GM12878 (cell line): Measurements from ENCODE around the gene KIF6. TPM values are rescaled to one million over a fixed set of nuclear protein-coding genes. Genes with fewer than 3 reads are reported as not detected.

ENCODE experiments used
- ATAC-seq: fragments of 200-7000 bp; cut with Tn5 transposase; 3 replicates; pipeline ENCODE4 v1.9.1; 2020; ENCODE audit warnings: mild to moderate bottlenecking, moderate library complexity
- BruUV-seq: library from RNA; stranded (reverse); fragments of 400-500 nt; replicated peaks from 2 replicates; lab custom pipeline; 2021; lab: Mats Ljungman, UMichigan
- CTCF ChIA-PET: fragments of 300-600 bp; sonication (Branson Sonifier 250); formaldehyde crosslinking; extraction: SDS; loops from one replicate; lab custom pipeline; 2021; ENCODE audit warnings: inconsistent platforms; lab: Yijun Ruan, JAX
- POLR2A ChIA-PET: fragments of 350-600 bp; formaldehyde crosslinking; extraction: SDS; loops from one replicate; lab custom pipeline; 2021; ENCODE audit warnings: inconsistent platforms; lab: Charles Lee
- RAD21 ChIA-PET: fragments of 300-600 bp; sonication (Branson Sonifier 250); formaldehyde crosslinking; loops from one replicate; lab custom pipeline; 2023; ENCODE audit warnings: antibody characterized with exemption; ENCODE audit not compliant: unreplicated experiment; lab: Charles Lee
- SMC1A ChIA-PET: fragments of 300-600 bp; sonication (Branson Sonifier 250); formaldehyde crosslinking; loops from one replicate; lab custom pipeline; 2023; ENCODE audit not compliant: unreplicated experiment, uncharacterized antibody; lab: Charles Lee
- DNase-seq: peaks from one replicate; pipeline ENCODE4 v3.0.0-alpha.2; 2011; ENCODE audit warnings: low read depth, low spot score
- FAIRE-seq: peaks from 3 replicates; lab custom pipeline; 2011; peaks lifted over from hg19 to GRCh38; lab: Jason Lieb, UNC
- H2AFZ ChIP-seq: 2 replicates; pipeline ENCODE4 v1.6.0; 2011; ENCODE audit warnings: low read depth, low read length, control low read depth; ENCODE audit not compliant: control insufficient read depth
- H3K27ac ChIP-seq: 2 replicates; pipeline ENCODE4 v1.5.1; 2011; ENCODE audit warnings: control low read depth; ENCODE audit not compliant: control insufficient read depth, insufficient read depth
- H3K27me3 ChIP-seq, 2 experiments: replicated peaks in 1 of 2; 2 replicates each; pipeline versions ENCODE4 v1.6.0 to v1.6.1; 2011; ENCODE audit warnings: low read length in 1 of 2; ENCODE audit not compliant: control insufficient read depth in 2 of 2, insufficient read depth in 2 of 2
- H3K36me3 ChIP-seq, 2 experiments: 2 replicates each; pipeline ENCODE4 v1.5.1; 2011; ENCODE audit warnings: low read length in 1 of 2; ENCODE audit not compliant: control insufficient read depth in 2 of 2, insufficient read depth in 2 of 2
- H3K4me1 ChIP-seq: 2 replicates; pipeline ENCODE4 v1.6.1; 2011; ENCODE audit warnings: mild to moderate bottlenecking, low read length, moderate library complexity, mixed read lengths; ENCODE audit not compliant: control insufficient read depth, insufficient read depth
- H3K4me2 ChIP-seq: 2 replicates; pipeline ENCODE4 v1.6.0; 2011; ENCODE audit warnings: control low read depth; ENCODE audit not compliant: control insufficient read depth, insufficient read depth
- H3K4me3 ChIP-seq: fragments of 200-600 bp; sonication (generic); 2 replicates; pipeline ENCODE4 v1.5.1; 2016
- H3K79me2 ChIP-seq: 2 replicates; pipeline ENCODE4 v1.6.0; 2011; ENCODE audit warnings: low read length; ENCODE audit not compliant: control insufficient read depth, insufficient read depth
- H3K9ac ChIP-seq: 2 replicates; pipeline ENCODE4 v1.8.0; 2011; ENCODE audit warnings: low read length, control low read depth, mixed read lengths; ENCODE audit not compliant: control insufficient read depth, insufficient read depth
- H3K9me3 ChIP-seq: replicated peaks from 3 replicates; pipeline ENCODE4 v1.5.1; 2011; ENCODE audit warnings: mild to moderate bottlenecking, low read length; ENCODE audit not compliant: control insufficient read depth, insufficient read depth
- H4K20me1 ChIP-seq: 2 replicates; pipeline ENCODE4 v1.6.0; 2011; ENCODE audit not compliant: control insufficient read depth, insufficient read depth
- HDAC6 ChIP-seq: fragments of 200-600 bp; sonication (generic); IDR thresholded peaks from one replicate; pipeline ENCODE4 v1.8.0; 2017; ENCODE audit warnings: antibody characterized with exemption; ENCODE audit not compliant: unreplicated experiment
- HDGF ChIP-seq: fragments of 450-650 bp; IDR thresholded peaks from 2 replicates; pipeline ENCODE4 v1.6.1; 2016; ENCODE audit warnings: antibody characterized with exemption
- MYC ChIP-seq: IDR thresholded peaks from 2 replicates; pipeline ENCODE4 v1.6.1; 2011; ENCODE audit warnings: mild to moderate bottlenecking, low read length, moderate library complexity, inconsistent platforms; ENCODE audit not compliant: insufficient read depth, insufficient replicate concordance, insufficient read length, severe bottlenecking
- NRF1 ChIP-seq: conservative IDR thresholded peaks from 2 replicates; pipeline ENCODE4 v1.6.1; 2011; ENCODE audit warnings: mild to moderate bottlenecking, low read depth, low read length, improper control_type of control experiment
- RCOR1 ChIP-seq: conservative IDR thresholded peaks from 2 replicates; pipeline ENCODE4 v1.6.1; 2012; ENCODE audit warnings: low read depth, low read length, improper control_type of control experiment
- SMC3 ChIP-seq: IDR thresholded peaks from 2 replicates; pipeline ENCODE4 v1.6.1; 2011; ENCODE audit warnings: low read length, improper control_type of control experiment, borderline replicate concordance
- SP1 ChIP-seq: IDR thresholded peaks from one replicate; pipeline ENCODE4 v1.6.1; 2011; ENCODE audit warnings: low read depth, low read length
- SPI1 ChIP-seq: IDR thresholded peaks from 2 replicates; pipeline ENCODE4 v1.6.1; 2011; ENCODE audit warnings: low read depth, mild to moderate bottlenecking, low read length, moderate library complexity, borderline replicate concordance; ENCODE audit not compliant: insufficient read depth
- SRF ChIP-seq, 2 experiments: IDR thresholded peaks; 2 replicates each; pipeline ENCODE4 v1.6.1; 2011; ENCODE audit warnings: low read depth in 2 of 2, low read length in 2 of 2, mild to moderate bottlenecking in 1 of 2, moderate library complexity in 1 of 2
- YBX1 ChIP-seq: fragments of 450-650 bp; IDR thresholded peaks from 2 replicates; pipeline ENCODE4 v1.6.1; 2016; ENCODE audit warnings: antibody characterized with exemption
- WGBS: methylation state at CpG from one replicate; pipeline ENCODE4 v1.1.6; 2016; ENCODE audit warnings: low lambda C conversion rate; ENCODE audit not compliant: insufficient replicate concordance, insufficient coverage; ENCODE audit errors: missing lambda C conversion rate; 5-methylcytosine and 5-hydroxymethylcytosine counted together
- in situ Hi-C: fragments of 300-500 bp; cut with MboI; formaldehyde crosslinking; loops from 9 replicates; pipeline ENCODE4 v1.14.3; 2018; ENCODE audit warnings: mixed read lengths
- intact Hi-C: fragments of 100-400 bp; cut with micrococcal nuclease; formaldehyde crosslinking; loops from one replicate; pipeline ENCODE4 v1.14.2; 2022; ENCODE audit not compliant: unreplicated experiment
- polyA plus RNA-seq, 11 experiments: library from polyadenylated mRNA; depleted of rRNA in 4 of 11; unstranded in 6 of 11; stranded (reverse) in 5 of 11; fragments of >200 nt; fragmentation: Nextera tagmentation in 4 of 11; fragmentation: Illumina TruSeq in 1 of 11; extraction: Ambion mirVana in 4 of 11; extraction: Trizol in 1 of 11; gene quantifications; 1 replicate in 1 of 11; 2 replicates in 10 of 11; pipeline versions ENCODE4 v1.2.1 to v1.2.3, GENCODE V29; 2011 to 2016; ENCODE audit warnings: inconsistent platforms in 2 of 11, missing spikeins in 2 of 11, low read depth in 1 of 11
- total RNA-seq, 4 experiments: library from RNA; depleted of rRNA in 3 of 4; stranded (reverse); fragments of >200 nt in 3 of 4; fragmentation: Illumina TruSeq in 1 of 4; extraction: Trizol in 1 of 4; gene quantifications; 2 replicates each; pipeline versions ENCODE4 v1.2.1 to v1.2.3, GENCODE V29; 2013 to 2021
- TF ChIP-seq, protein P1 (sequence below): fragments of 450-650 bp; IDR thresholded peaks from 2 replicates; pipeline ENCODE4 v1.6.1; 2017; ENCODE audit warnings: mild to moderate bottlenecking, low read depth, inconsistent platforms; ENCODE audit not compliant: poor library complexity, severe bottlenecking
- TF ChIP-seq, protein P2 (sequence below): fragments of 450-650 bp; IDR thresholded peaks from 2 replicates; pipeline ENCODE4 v1.6.1; 2016; ENCODE audit warnings: mild to moderate bottlenecking, moderate library complexity, borderline replicate concordance

The KIF6 gene
- total and polyA plus RNA-seq, 10 of the 15 experiments (the other 5 are each of a cell fraction or from before 2014, with no cell fraction given), result 0.09 to 1.0 (median 0.28) TPM

DNA sequence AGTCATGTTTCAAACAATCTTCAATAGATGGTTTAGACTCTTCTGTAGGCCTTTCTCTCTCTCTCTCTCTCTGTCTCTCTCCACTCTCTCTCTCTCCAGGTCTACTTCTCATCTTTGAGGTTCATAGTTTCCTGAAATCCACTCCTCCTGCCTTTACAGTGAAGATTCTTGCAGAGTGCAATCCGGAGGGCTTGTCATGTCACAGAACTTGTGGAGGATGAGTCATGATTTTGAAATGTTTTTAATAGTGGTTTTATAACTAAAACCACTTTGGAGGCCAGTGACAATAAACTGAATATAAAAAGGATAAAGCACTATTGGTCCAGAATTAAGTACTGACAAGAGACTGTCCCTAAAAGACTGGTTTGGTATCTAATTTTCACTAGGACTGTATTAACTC is 156.3 kb downstream of the KIF6 start (continued):
- TF ChIP-seq SPI1, result no peak
- TF ChIP-seq, all 136 proteins: peak for 0

DNA sequence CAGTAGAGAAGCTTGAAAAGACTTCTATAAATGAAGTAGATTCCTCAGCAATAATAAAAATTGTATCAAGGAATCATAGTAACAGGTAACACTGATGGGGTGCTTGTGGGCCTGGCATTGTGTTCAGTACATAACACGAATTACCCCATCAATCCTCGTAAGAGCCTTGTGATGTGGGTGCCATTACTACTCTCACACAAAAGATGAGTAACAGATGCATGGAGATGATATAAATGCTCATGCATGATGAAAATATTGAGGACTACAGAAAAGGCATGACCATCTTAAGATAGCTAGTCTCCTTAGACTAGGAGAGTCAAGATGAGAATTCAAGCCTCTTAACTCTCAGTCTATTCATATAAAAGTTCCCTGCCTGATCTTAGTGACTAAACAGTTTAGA is 158.1 kb downstream of the KIF6 start:
- ChIA-PET CTCF (no interaction called here), SMC1A (no interaction called here), RAD21 (no interaction called here), POLR2A (interaction anchor here (0.6 kb wide), 1 partner anchor 36 kb away, joined by 3 read pairs; no protein-coding TSS in a partner anchor)
- TF ChIP-seq, protein P1, sequence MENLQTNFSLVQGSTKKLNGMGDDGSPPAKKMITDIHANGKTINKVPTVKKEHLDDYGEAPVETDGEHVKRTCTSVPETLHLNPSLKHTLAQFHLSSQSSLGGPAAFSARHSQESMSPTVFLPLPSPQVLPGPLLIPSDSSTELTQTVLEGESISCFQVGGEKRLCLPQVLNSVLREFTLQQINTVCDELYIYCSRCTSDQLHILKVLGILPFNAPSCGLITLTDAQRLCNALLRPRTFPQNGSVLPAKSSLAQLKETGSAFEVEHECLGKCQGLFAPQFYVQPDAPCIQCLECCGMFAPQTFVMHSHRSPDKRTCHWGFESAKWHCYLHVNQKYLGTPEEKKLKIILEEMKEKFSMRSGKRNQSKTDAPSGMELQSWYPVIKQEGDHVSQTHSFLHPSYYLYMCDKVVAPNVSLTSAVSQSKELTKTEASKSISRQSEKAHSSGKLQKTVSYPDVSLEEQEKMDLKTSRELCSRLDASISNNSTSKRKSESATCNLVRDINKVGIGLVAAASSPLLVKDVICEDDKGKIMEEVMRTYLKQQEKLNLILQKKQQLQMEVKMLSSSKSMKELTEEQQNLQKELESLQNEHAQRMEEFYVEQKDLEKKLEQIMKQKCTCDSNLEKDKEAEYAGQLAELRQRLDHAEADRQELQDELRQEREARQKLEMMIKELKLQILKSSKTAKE, result no peak
- TF ChIP-seq SP1 (no peak), MYC (no peak), HDAC6 (no peak), RCOR1 (no peak), SMC3 (no peak), NRF1 (no peak), SRF (IDR thresholded peaks at IDR 0.05; ENCODE audit: low read depth in 2 of 2, low read length in 2 of 2) (no peak), YBX1 (no peak), HDGF (no peak)
- TF ChIP-seq, protein P2, sequence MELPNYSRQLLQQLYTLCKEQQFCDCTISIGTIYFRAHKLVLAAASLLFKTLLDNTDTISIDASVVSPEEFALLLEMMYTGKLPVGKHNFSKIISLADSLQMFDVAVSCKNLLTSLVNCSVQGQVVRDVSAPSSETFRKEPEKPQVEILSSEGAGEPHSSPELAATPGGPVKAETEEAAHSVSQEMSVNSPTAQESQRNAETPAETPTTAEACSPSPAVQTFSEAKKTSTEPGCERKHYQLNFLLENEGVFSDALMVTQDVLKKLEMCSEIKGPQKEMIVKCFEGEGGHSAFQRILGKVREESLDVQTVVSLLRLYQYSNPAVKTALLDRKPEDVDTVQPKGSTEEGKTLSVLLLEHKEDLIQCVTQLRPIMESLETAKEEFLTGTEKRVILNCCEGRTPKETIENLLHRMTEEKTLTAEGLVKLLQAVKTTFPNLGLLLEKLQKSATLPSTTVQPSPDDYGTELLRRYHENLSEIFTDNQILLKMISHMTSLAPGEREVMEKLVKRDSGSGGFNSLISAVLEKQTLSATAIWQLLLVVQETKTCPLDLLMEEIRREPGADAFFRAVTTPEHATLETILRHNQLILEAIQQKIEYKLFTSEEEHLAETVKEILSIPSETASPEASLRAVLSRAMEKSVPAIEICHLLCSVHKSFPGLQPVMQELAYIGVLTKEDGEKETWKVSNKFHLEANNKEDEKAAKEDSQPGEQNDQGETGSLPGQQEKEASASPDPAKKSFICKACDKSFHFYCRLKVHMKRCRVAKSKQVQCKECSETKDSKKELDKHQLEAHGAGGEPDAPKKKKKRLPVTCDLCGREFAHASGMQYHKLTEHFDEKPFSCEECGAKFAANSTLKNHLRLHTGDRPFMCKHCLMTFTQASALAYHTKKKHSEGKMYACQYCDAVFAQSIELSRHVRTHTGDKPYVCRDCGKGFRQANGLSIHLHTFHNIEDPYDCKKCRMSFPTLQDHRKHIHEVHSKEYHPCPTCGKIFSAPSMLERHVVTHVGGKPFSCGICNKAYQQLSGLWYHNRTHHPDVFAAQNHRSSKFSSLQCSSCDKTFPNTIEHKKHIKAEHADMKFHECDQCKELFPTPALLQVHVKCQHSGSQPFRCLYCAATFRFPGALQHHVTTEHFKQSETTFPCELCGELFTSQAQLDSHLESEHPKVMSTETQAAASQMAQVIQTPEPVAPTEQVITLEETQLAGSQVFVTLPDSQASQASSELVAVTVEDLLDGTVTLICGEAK, result no peak
- Histone ChIP-seq H3K4me1 (no peaks in the 10 kb centered on the region), H4K20me1 (0 out of 2 replicates have a peak, but pooled peaks cover 2% of the 10 kb centered on the region), H3K9ac (no peak overlapping the region), H3K36me3 (no peaks in the 10 kb centered on the region), H3K4me3 (no peak overlapping the region), H2AFZ (no peak overlapping the region), H3K27me3 (no peaks in the 10 kb centered on the region), H3K4me2 (no peak overlapping the region), H3K27ac (no peak overlapping the region), H3K9me3 (no peaks in the 10 kb centered on the region), H3K79me2 (no peaks in the 10 kb centered on the region)
- DNase-seq, result no peak
- BruUV-seq, result no TSS peak
- ATAC-seq, result no peak
- intact Hi-C loops, result no loop called here
- FAIRE-seq, result no peak
- WGBS, result 54% methylated on average over 2 of the region's 2 CpGs
- in situ Hi-C loops, result no loop called here
